IMR-90 (cell line): ENCODE data around the gene SRRM1. TPM values are rescaled to one million over a fixed set of nuclear protein-coding genes. Genes with fewer than 3 reads are reported as not detected.

ENCODE experiments used
- ATAC-seq: fragments of 200-7000 bp; cut with Tn5 transposase; 2 replicates; pipeline ENCODE4 v1.9.1; 2020; ENCODE audit warnings: low read depth, mild to moderate bottlenecking, moderate library complexity
- BruUV-seq: library from RNA; stranded (reverse); fragments of 400-500 nt; replicated peaks from 2 replicates; lab custom pipeline; 2021; lab: Mats Ljungman, UMichigan
- CTCF ChIA-PET: fragments of 300-600 bp; formaldehyde crosslinking; extraction: SDS; loops from one replicate; lab custom pipeline; 2021; ENCODE audit warnings: antibody characterized with exemption; lab: Yijun Ruan, JAX
- POLR2A ChIA-PET: fragments of 300-600 bp; sonication (Branson Sonifier 250); formaldehyde crosslinking; loops from one replicate; lab custom pipeline; 2022; ENCODE audit warnings: antibody characterized with exemption; ENCODE audit not compliant: unreplicated experiment; lab: Charles Lee
- DNase-seq: peaks from one replicate; pipeline ENCODE4 v3.0.0; 2013
- H2AFZ ChIP-seq: replicated peaks from 2 replicates; pipeline ENCODE3; 2013; ENCODE audit warnings: low read length, mild to moderate bottlenecking; ENCODE audit not compliant: poor library complexity
- H2AK5ac ChIP-seq: 2 replicates; pipeline ENCODE4 v1.6.1; 2013; ENCODE audit warnings: low read depth, low read length, inconsistent platforms
- H2AK9ac ChIP-seq: replicated peaks from 2 replicates; pipeline ENCODE3; 2013; ENCODE audit warnings: mild to moderate bottlenecking, low read depth, low read length, moderate library complexity; ENCODE audit not compliant: poor library complexity
- H2BK120ac ChIP-seq: 2 replicates; pipeline ENCODE4 v1.6.1; 2013; ENCODE audit warnings: low read depth, low read length, inconsistent platforms
- H2BK15ac ChIP-seq: 3 replicates; pipeline ENCODE4 v1.6.1; 2013; ENCODE audit warnings: low read depth, low read length, inconsistent platforms
- H2BK20ac ChIP-seq: 2 replicates; pipeline ENCODE4 v1.6.1; 2013; ENCODE audit warnings: low read depth, mild to moderate bottlenecking, inconsistent platforms, low read length, moderate library complexity
- H2BK5ac ChIP-seq: 2 replicates; pipeline ENCODE4 v1.6.1; 2013; ENCODE audit warnings: mild to moderate bottlenecking, low read depth, low read length, inconsistent platforms; ENCODE audit not compliant: poor library complexity, severe bottlenecking
- H3K14ac ChIP-seq: replicated peaks from 2 replicates; pipeline ENCODE4 v1.6.1; 2013; ENCODE audit warnings: low read depth, low read length, inconsistent platforms
- H3K18ac ChIP-seq: 2 replicates; pipeline ENCODE4 v1.6.1; 2013; ENCODE audit warnings: low read depth, low read length, control low read depth
- H3K23ac ChIP-seq: 2 replicates; pipeline ENCODE4 v1.6.1; 2013; ENCODE audit warnings: low read depth, low read length, inconsistent platforms
- H3K27ac ChIP-seq: 2 replicates; pipeline ENCODE4 v1.5.1; 2013; ENCODE audit warnings: mild to moderate bottlenecking, control low read depth, low read length; ENCODE audit not compliant: insufficient read depth
- H3K27me3 ChIP-seq: 2 replicates; pipeline ENCODE4 v1.6.1; 2013; ENCODE audit warnings: low read length; ENCODE audit not compliant: control insufficient read depth, insufficient read depth
- H3K36me3 ChIP-seq: 2 replicates; pipeline ENCODE4 v1.6.1; 2013; ENCODE audit warnings: low read length, mixed read lengths; ENCODE audit not compliant: control insufficient read depth, insufficient read depth
- H3K4ac ChIP-seq: 2 replicates; pipeline ENCODE4 v1.6.1; 2013; ENCODE audit warnings: low read depth, low read length, inconsistent platforms
- H3K4me1 ChIP-seq: 2 replicates; pipeline ENCODE4 v1.6.1; 2013; ENCODE audit warnings: low read length, mixed read lengths; ENCODE audit not compliant: control insufficient read depth, insufficient read depth
- H3K4me2 ChIP-seq: 2 replicates; pipeline ENCODE4 v1.6.1; 2013; ENCODE audit warnings: low read depth, mild to moderate bottlenecking, control low read depth, low read length, moderate library complexity
- H3K4me3 ChIP-seq: 2 replicates; pipeline ENCODE4 v1.5.1; 2013; ENCODE audit warnings: low read depth, mild to moderate bottlenecking, control low read depth, low read length, moderate library complexity; ENCODE audit not compliant: insufficient read depth
- H3K56ac ChIP-seq: 2 replicates; pipeline ENCODE4 v1.6.1; 2013; ENCODE audit warnings: low read length, inconsistent platforms; ENCODE audit not compliant: insufficient read depth; ENCODE audit errors: extremely low read depth
- H3K79me1 ChIP-seq, 2 experiments: 2 replicates each; pipeline ENCODE4 v1.6.1; 2013; ENCODE audit warnings: low read length in 2 of 2, inconsistent platforms in 1 of 2, low read depth in 1 of 2
- H3K9ac ChIP-seq: 2 replicates; pipeline ENCODE4 v1.6.1; 2013; ENCODE audit warnings: low read depth, low read length, control low read depth
- H3K9me1 ChIP-seq: 2 replicates; pipeline ENCODE4 v1.6.1; 2013; ENCODE audit warnings: low read length, inconsistent platforms; ENCODE audit not compliant: insufficient read depth
- H3K9me3 ChIP-seq: 2 replicates; pipeline ENCODE4 v1.6.1; 2013; ENCODE audit warnings: low read length; ENCODE audit not compliant: control insufficient read depth, insufficient read depth
- H4K20me1 ChIP-seq: 2 replicates; pipeline ENCODE4 v1.6.1; 2013; ENCODE audit warnings: low read length, inconsistent platforms; ENCODE audit not compliant: insufficient read depth
- H4K5ac ChIP-seq: 2 replicates; pipeline ENCODE4 v1.6.1; 2013; ENCODE audit warnings: mild to moderate bottlenecking, low read depth, low read length, control low read depth
- H4K8ac ChIP-seq, 2 experiments: 2 replicates each; pipeline ENCODE4 v1.6.1; 2013; ENCODE audit warnings: low read depth in 2 of 2, low read length in 2 of 2, control low read depth in 1 of 2, inconsistent platforms in 1 of 2
- H4K91ac ChIP-seq: 2 replicates; pipeline ENCODE4 v1.6.1; 2013; ENCODE audit warnings: low read depth, low read length, inconsistent platforms; ENCODE audit not compliant: insufficient read depth
- BHLHE40 ChIP-seq: fragments of 150-350 bp; IDR thresholded peaks from 2 replicates; pipeline ENCODE4 v1.6.1; 2016; ENCODE audit warnings: mild to moderate bottlenecking, low read depth, low read length
- CHD1 ChIP-seq: IDR thresholded peaks from 2 replicates; pipeline ENCODE4 v1.6.1; 2012; ENCODE audit warnings: low read depth, low read length, improper control_type of control experiment
- FOS ChIP-seq: fragments of 150-350 bp; IDR thresholded peaks from 2 replicates; pipeline ENCODE4 v1.6.1; 2016; ENCODE audit warnings: low read depth, low read length
- MXI1 ChIP-seq: IDR thresholded peaks from 2 replicates; pipeline ENCODE4 v1.6.1; 2012; ENCODE audit warnings: low read depth, mild to moderate bottlenecking, low read length, moderate library complexity, borderline replicate concordance
- NFE2L2 ChIP-seq: fragments of 150-350 bp; IDR thresholded peaks from 2 replicates; pipeline ENCODE4 v1.6.1; 2016; ENCODE audit warnings: low read depth, mild to moderate bottlenecking, low read length
- RAD21 ChIP-seq: IDR thresholded peaks from 2 replicates; pipeline ENCODE4 v1.6.1; 2012; ENCODE audit warnings: low read length, improper control_type of control experiment
- RCOR1 ChIP-seq: IDR thresholded peaks from 2 replicates; pipeline ENCODE4 v1.6.1; 2012; ENCODE audit warnings: mild to moderate bottlenecking, low read length, improper control_type of control experiment; ENCODE audit not compliant: insufficient replicate concordance
- RFX5 ChIP-seq: IDR thresholded peaks from 2 replicates; pipeline ENCODE4 v1.8.0; 2012; ENCODE audit warnings: low read depth, mild to moderate bottlenecking, low read length, moderate library complexity
- WGBS, 2 experiments: methylation state at CpG; one replicate each; pipeline versions ENCODE4 v1.1.5 to v1.1.7; 2013; ENCODE audit warnings: missing lambda C conversion rate in 2 of 2; ENCODE audit not compliant: insufficient read length in 1 of 2; ENCODE audit errors: extremely low coverage in 2 of 2; 5-methylcytosine and 5-hydroxymethylcytosine counted together
- dilution Hi-C: fragments of 300-500 bp; cut with HindIII; formaldehyde crosslinking; loops from one replicate; pipeline ENCODE4 v1.14.3; 2018; ENCODE audit warnings: low sequenced_read_pairs; ENCODE audit not compliant: unreplicated experiment
- in situ Hi-C: fragments of 300-500 bp; cut with MboI; formaldehyde crosslinking; loops from 3 replicates; pipeline ENCODE4 v1.14.3; 2019; ENCODE audit warnings: low sequenced_read_pairs, inconsistent platforms, mixed read lengths
- intact Hi-C: fragments of 100-400 bp; cut with micrococcal nuclease; formaldehyde crosslinking; loops from 2 replicates; pipeline ENCODE4 v1.10.0; 2022
- polyA plus RNA-seq, 3 experiments: library from polyadenylated mRNA; depleted of rRNA; stranded (reverse); fragments of >200 nt; gene quantifications; 2 replicates each; pipeline ENCODE4 v1.2.3, GENCODE V29; 2012; ENCODE audit warnings: low replicate concordance in 1 of 3
- total RNA-seq: library from RNA; depleted of rRNA; stranded (reverse); fragments of >200 nt; gene quantifications from 2 replicates; pipeline ENCODE4 v1.2.3, GENCODE V29; 2012
- TF ChIP-seq, protein P1 (sequence below): fragments of 150-350 bp; IDR thresholded peaks from 2 replicates; pipeline ENCODE4 v1.6.1; 2016; ENCODE audit warnings: low read depth, mild to moderate bottlenecking, low read length, moderate library complexity, borderline replicate concordance

SRRM1 gene
- total and polyA plus RNA-seq, 2 of the 4 experiments (the other 2 are of a cell fraction), result 13.6 to 94.1 TPM

GRCh38 chr1:24714859-24715520 is 71.9 kb downstream of the SRRM1 start (continued):
- no peak for TF ChIP-seq CHD1

GRCh38 chr1:24715658-24716057 is 72.6 kb downstream of the SRRM1 start:
- Histone ChIP-seq H4K5ac (peak overlapping the region; percentile 46; the same call in 1 of the 2 replicates), H3K14ac (peak overlapping the region; percentile 86)

More at GRCh38 chr1:24715658-24716057, 72.6 kb downstream of the SRRM1 start:
- Histone ChIP-seq H3K56ac (no peak overlapping the region), H3K4me1 (peaks cover 26% of the 10 kb centered on the region), H3K79me1 (peaks cover 0 to 47% of the 10 kb centered on the region in 2 experiments; a peak in 2 of 4 replicates), H2AK5ac (peak overlapping the region; percentile 88), H3K9ac (no peak overlapping the region), H2BK5ac (peak overlapping the region; percentile 43), H4K8ac (peak overlapping the region in 1 of 2 experiments; percentile 97; a peak in 3 of 4 replicates), H2AK9ac (no peak overlapping the region), H3K23ac (0 out of 2 replicates have a peak overlapping the region, but pooled peaks have one; percentile 8), H3K18ac (peak overlapping the region; percentile 46; the same call in 1 of the 2 replicates), H3K9me3 (no peaks in the 10 kb centered on the region), H2BK120ac (peak overlapping the region; percentile 99), H3K4me3 (no peak overlapping the region), H2BK15ac (peak overlapping the region; percentile 85), H3K4ac (peak overlapping the region; percentile 99), H4K91ac (peak overlapping the region; percentile 85), H3K27ac (no peak overlapping the region), H2BK20ac (peak overlapping the region; percentile 98; the same call in 1 of the 2 replicates), H3K36me3 (no peaks in the 10 kb centered on the region), H3K27me3 (no peaks in the 10 kb centered on the region), H4K20me1 (no peaks in the 10 kb centered on the region), H2AFZ (no peak overlapping the region), H3K9me1 (peaks cover 41% of the 10 kb centered on the region), H3K4me2 (no peak overlapping the region)
- CTCF ChIA-PET, result no interaction called here
- no peak for TF ChIP-seq RCOR1
- TF ChIP-seq MXI1, result no peak
- no peak for TF ChIP-seq NFE2L2
- TF ChIP-seq BHLHE40, result no peak
- TF ChIP-seq, protein P1, sequence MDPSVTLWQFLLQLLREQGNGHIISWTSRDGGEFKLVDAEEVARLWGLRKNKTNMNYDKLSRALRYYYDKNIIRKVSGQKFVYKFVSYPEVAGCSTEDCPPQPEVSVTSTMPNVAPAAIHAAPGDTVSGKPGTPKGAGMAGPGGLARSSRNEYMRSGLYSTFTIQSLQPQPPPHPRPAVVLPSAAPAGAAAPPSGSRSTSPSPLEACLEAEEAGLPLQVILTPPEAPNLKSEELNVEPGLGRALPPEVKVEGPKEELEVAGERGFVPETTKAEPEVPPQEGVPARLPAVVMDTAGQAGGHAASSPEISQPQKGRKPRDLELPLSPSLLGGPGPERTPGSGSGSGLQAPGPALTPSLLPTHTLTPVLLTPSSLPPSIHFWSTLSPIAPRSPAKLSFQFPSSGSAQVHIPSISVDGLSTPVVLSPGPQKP, result no peak
- no peak for TF ChIP-seq FOS
- TF ChIP-seq RAD21, result no peak
- TF ChIP-seq RFX5, result no peak
- dilution Hi-C loops (no loop called here), intact Hi-C loops (no loop called here), in situ Hi-C loops (no loop called here)
- 100% methylated on average over 1 of the region's 7 CpGs; no CpG with 5 or more reads in 1 of the 2 experiments for WGBS, 2 experiments
- POLR2A ChIA-PET, result no interaction called here
- BruUV-seq, result no TSS peak
- no peak for ATAC-seq
- DNase-seq, result no peak
